AG08395 (cell line): ENCODE measurements around the gene CLEC10A.
"Not testable (repeated sequence)": the region's sequence is repeated elsewhere in the genome, so short reads cannot be mapped to it uniquely, and the experiment has no call there.

Experiments used
- DNase-seq: peaks from one replicate; pipeline ENCODE4 v3.0.0; 2012; ENCODE audit warnings: mixed read lengths, low spot score

The CLEC10A gene, protein sequence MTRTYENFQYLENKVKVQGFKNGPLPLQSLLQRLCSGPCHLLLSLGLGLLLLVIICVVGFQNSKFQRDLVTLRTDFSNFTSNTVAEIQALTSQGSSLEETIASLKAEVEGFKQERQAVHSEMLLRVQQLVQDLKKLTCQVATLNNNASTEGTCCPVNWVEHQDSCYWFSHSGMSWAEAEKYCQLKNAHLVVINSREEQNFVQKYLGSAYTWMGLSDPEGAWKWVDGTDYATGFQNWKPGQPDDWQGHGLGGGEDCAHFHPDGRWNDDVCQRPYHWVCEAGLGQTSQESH

DNA sequence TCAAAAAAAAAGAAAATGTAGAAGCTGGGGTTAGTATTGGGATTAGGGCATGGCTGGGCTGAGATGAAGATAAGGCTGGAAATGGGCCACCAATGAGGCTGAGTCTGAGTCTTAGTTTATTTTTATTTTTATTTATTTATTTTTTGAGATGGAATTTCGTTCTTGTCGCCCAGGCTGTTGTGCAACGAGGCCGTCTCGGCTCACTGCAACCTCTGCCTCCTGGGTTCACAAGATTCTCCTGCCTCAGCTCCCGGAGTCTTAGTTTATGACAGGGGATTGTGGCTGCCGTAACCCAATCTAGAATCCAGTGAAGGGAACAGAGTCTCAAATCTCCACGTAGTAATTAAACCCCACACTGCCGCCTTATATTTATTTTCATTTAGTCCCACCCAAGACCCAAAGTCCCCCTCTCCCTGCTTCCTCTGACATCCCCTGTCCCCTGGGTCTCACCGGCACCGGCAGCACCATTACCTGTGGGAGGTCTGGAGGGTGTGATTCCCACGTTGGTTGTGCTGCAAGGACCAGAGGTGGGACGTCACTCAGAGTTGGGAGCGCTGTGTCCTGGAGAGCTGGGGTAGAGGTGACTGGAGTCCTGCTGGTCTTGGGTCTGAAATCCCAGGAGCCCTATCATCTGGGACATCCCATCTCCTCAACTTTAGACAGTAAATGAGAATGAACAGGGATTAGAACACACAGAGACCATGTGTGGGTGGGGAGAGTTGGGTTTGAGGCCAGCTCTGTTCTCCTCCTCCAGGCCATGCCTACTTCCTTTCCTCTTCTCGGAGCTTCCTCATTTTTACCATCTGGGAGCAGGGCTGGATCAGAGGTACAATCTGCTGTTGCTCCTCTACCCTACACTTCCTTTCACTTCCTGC lies at the start of gene CLEC10A:
Gene CLEC10A, minus strand, starts transcription at position 671 of the 875 bp plus-strand sequence. CDS start 1,439 bp downstream, outside the sequence.
- DNase-seq: no peak

DNA sequence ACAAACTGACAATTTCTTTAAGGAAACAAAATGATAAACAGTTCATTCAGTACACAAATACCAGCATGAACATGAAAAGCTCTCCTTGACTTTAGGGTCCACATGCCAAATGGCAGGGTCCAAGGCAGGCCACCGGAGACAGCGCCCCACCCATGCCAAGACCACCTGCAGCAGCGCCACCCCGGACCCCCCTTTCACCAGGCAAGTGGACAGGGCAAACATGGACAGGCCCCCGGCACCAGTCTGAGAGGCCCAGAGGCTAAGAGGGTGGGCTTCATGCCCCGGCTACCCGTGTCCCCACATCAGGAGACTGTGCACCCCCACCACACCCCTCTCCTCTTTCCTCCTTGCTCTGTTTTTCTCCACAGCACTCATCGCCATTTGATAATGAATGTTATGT lies 49.3 kb upstream of the CLEC10A start:
- no peak for DNase-seq

DNA sequence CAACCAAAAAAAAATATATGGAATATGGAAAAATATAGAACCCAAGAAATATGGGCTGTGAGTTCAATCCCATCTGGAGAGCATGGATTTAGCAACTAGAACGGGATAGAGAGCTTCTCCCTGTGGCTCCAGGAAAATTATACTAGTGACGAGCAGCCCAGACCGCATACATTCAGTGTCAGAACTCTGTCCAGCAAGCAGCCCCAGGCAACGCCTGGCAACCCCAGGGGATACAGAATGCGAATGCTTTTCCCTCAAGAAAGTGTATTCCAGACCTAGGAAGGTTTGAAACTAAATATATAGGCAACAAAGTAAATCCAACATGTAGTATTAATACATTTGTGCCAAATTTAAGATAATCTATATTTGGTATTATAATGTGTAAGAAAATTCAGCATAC lies 48.1 kb upstream of the CLEC10A start:
- no peak for DNase-seq

DNA sequence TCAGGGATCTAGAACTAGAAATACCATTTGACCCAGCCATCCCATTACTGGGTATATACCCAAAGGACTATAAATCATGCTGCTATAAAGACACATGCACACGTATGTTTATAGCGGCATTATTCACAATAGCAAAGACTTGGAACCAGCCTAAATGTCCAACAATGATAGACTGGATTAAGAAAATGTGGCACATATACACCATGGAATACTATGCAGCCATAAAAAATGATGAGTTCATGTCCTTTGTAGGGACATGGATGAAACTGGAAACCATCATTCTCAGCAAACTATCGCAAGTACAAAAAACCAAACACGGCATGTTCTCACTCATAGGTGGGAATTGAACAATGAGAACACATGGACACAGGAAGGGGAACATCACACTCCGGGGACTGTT lies 47.5 kb upstream of the CLEC10A start:
- not testable (repeated sequence) for DNase-seq

DNA sequence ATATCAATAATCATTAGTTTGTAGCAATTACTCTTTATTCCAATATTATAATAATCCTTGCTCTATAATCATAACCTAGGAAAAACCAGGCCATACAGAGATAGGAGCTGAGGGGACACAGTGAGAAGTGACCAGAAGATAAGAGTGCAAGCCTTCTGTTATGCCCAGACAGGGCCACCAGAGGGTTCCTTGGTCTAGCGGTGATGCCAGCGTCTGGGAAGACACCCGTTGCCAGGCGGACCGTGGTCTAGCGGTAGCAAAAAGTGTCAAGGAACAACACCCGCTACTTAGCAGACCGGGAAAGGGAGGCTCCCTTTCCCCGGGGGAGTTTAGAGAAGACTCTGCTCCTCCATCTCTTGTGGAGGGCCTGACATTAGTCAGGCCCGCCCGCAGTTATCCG lies 46.3 kb upstream of the CLEC10A start:
- not testable (repeated sequence) for DNase-seq

DNA sequence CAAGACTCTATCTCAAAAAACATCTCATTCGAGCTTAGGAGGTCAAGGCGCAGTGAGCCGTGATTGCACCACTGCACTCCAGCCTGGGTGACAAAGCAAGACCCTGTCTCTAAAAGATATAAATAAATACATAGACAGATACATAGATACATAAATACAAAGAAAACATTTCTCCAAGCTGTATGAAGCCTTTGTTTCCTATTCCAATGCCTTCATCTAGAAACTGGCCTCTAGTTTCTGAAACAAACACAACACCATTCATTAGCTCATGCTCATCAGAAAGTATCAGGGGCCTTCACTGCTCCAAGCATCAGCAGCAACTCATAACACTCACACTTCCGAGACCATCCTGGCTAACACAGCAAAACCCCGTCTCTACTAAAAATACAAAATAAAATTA lies 44.9 kb upstream of the CLEC10A start:
- DNase-seq: no peak

DNA sequence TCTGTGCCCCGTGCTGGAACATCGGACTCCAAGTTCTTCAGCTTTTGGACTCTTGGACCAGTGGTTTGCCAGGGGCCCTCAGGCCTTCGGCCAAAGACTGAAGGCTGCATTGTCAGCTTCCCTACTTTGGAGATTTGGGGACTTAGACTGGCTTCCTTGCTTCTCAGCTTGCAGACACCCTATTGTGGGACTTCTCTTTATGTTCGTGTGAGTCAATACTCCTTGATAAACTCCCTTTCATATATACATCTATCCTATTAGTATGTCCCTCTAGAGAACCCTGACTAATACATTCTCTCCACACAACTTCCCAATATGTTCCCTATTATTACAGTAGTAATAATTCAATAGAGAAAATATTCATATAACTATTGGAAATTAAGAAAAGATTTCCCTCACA lies 43.8 kb upstream of the CLEC10A start:
- DNase-seq: no peak

DNA sequence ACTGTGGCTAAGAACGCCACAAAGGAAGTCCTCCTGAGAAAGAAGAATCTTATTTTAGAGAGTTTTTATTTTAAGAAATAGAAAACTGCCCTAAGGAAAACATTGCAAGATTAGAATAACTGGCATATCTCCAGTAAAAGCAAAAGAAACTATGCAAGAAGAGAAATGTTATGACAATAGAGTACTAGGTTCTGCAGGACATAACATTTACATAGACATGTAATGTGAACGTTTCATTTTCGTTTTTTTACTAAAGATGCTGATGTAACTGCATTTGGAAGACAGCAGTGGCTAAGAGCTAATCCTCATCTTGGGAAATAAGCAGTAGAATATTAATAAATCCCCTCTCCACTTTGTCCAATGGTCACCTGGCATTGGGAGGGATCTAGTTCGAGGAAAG lies 42.3 kb upstream of the CLEC10A start:
- no peak for DNase-seq

DNA sequence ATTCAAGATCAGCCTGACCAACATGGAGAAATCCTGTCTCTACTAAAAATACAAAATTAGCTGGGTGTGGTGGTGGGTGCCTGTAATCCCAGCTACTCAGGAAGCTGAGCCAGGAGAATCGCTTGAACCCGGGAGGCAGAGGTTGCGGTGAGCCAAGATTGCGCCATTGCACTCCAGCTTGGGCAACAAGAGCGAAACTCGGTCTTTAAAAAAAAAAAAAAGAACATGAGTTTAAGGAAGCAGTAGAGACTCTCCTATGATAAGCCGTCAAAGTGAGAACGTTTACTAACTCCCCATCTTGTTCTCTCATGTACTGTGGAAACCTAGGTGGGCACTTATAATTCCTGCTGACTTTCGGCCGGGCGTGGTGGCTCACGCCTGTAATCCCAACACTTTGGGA lies 40.6 kb upstream of the CLEC10A start:
- not testable (repeated sequence) for DNase-seq

DNA sequence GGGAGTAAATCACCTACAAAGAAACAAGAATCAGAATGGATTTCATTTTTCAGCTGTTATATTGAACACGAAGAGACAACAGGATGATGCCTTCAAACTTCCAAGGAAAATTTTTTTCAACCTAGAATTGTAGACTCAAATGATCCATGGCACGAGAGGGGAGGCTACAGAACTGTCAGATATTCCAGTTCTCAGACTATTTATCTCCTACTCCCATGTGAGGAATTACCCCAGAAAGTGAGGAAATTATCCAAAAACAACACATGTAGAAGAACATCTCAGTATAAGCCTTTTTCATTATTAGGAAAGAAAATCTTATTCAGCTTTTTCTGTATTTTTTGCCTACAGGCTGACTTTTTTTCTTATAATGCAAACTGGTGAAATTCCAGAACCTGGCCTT lies 40.1 kb upstream of the CLEC10A start:
- no peak for DNase-seq

DNA sequence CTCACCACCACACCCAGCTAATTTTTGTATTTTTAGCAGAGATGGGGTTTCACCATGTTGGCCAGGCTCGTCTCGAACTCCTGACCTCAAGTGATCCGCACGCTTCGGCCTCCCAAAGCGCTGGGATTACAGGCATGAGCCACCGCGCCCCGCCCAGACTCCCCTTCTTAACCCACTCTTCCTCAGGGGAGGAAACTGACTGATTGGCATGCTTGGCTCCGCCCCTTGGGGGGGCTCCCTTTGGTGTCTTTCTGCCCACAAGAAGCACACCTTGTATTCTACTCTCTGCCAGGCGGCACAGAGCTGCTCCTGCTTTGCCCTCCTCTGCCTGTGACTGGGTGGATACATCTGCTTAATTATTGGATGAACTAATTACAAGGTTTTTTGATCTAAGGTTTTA lies 39.3 kb upstream of the CLEC10A start:
- no peak for DNase-seq

DNA sequence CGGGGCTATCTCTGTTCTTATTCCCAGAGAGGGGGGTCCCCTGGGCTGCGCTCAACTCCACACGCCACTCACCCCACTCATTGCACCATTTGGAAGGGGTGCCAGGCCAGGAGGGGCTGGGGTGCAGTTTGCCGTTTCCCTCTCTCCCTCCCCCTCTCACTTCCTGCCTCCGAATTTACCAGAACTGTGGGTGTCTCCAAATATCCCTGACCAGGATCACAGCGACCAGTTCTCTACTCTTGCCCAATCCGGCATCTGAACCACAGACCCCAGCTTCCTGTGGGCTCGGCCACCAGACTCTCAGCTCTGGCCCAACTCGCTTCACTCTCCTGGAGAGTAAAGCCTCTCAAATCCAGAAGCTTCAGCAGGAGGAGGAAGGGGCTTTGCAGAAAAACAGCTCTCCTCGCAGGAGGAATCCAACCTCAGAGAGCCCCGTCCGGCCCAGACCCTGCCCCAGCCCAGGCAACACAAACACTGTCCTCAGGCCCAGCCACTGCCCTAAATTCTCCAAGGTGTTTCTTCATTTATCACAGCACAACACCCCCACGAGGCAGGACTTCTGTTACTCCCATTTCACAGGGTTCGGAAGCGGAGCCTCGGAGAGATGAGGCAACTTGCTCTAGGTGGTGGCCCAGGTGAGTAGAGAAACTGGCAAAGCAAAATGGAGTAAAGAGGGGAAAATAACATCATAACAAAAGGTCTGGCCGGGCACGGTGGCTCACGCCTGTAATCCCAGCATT lies 35.0 kb upstream of the CLEC10A start:
- no peak for DNase-seq

DNA sequence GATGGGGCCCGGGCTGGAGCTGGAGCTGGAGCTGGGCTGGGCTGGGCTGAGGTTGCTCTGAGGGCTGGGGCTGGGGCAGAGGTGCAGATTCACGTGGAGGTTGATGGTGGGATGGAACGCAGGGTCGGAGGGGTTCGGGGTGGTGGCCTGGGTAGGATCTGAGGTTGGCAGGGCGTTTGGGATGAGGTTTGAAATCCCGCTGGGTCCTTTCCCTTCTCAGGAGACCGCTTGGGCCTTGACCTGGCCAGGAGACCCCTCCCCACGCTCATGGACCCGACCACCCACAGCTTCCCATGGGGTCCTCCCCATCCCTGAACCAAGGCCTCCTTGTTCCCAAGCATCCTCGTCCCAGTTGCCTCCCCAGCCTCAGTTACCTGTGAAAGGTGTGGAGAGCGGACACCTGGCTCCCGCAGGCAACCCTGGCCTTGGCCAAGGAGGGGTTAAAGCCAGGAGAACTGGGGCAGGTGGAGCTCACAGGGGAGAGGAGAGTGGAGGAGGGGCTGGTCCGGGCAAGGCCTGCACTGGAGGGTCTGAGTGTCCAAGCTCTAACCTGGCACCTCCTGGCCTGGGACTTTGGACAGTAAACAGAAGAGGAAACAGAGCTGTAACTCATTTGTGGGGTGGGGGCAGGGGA lies 34.3 kb upstream of the CLEC10A start, which contains the start of gene ASGR2:
Gene ASGR2, minus strand, starts transcription at position 582 of the 634 bp plus-strand sequence. CDS start 582 bp downstream, outside the sequence.
- no peak for DNase-seq

DNA sequence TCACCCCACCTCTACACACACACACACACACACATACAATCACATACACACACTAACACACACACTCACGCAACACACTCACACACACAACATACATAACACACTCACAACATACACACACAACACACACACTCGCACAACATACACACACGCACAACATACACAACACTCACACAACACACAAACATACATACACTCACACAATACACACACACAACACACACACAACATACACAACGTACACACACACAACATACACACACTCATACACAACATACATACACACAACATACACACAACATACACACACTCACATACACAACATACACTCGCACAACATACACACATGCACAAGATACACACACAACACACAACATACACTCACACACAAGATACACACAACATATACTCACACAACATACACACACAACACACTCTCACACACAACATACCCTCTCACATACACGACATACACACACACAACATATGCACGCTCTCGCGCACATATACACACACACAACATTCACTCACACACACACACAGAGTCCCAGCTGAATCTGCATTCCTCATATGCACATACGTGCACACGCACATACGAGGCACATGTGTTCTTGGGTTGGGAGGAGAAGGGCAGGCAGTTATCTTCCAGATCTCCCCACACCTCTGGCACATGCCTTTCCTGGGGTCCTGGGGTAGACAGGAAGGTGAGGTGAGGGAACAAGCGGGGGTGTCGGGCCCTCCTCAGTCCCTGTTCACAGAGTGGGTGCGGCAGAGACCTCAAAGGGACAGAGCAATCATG lies 33.4 kb upstream of the CLEC10A start:
- no peak for DNase-seq

DNA sequence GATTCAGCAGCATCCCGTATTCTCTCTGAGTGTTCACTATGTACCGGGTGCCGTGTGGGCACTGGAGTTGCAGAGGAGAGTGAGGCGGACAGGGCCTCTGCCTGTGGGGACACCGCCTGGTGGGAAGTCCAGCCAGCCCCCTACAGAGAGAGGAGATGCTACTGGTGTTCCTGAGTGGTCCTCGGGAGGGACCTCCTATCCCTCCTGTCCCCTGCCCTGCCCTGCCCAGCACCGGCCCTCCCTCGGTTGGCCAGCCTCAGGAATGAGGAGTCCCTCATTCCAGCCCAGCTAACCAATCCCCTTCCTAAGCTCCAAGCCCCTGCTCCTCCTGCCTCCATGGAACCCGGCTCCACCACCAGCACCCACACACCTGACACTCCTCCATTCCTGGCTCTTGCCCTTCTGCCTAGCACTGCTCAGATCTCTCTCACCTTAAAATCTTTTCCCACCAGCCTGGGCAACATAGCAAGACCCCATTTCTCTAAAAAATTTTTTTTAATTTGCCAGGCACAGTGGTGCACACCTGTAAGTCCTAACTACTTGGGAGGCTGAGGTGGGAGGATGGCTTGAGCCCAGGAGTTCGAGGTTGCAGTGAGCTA lies 32.6 kb upstream of the CLEC10A start:
- DNase-seq: no peak

DNA sequence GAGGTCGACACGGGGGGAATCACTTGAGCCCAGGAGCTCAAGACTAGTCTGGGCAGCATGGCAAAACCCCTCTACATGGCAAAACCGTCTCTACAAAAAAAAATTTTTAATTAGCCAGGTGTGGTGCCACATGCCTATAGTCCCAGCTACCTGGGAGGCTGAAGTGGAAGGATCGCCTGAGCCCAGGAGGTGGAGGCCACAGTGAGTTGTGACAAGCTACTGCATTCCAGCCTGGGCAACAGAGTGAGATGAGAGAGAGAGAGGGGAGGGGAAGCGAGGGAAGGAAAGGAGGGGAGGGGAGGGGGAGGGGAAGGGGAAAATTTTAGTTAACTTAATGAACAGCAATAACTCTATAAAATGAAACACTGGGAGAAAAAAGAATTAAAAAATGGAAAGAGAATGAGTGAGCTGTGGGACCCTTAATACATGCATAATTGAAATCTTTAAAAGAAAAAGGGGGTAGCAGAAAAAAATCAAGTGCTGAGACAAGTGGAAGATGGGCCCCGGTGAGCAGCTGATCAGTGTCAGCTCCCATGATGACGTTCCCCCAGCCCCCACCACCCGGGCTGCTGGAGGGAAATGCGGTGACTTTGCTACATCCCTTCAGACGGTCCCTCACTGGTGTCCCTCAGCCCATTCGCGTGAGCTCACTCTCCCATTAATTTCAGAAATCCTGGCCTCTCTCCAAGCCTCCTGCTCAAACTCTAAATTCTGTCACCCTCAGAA lies 31.9 kb upstream of the CLEC10A start:
- no peak for DNase-seq

DNA sequence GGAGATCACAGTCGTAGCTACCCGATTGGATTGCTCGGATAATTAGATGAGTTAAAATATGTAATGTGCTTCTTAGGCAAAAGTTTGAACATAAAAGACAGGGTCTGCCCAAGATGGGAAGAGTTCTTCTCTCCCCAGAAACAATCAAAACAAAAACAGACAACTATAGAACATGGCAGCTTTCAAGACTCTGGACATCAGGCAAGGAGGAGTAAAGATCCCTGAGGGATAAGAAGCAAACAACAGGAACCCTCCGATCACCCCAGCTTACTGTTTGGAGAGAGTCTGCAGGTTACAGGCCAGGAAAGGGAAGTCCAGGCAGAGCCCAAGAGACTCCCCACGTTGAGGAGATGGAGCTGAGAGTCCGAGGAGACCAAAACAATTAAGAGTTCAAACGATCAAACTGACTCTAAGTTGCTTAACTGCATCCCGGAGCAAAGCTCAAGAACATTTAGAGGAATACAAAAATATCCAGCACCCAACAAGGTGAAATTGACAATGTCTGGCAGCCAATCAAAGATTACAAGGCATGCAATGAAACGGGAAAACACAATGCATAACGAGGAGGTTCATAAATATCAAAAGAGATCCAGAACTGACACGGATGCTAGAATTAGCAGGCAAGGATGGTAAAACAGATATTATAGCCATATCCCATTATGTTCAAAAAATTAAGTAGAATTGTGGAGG lies 30.7 kb upstream of the CLEC10A start:
- no peak for DNase-seq

DNA sequence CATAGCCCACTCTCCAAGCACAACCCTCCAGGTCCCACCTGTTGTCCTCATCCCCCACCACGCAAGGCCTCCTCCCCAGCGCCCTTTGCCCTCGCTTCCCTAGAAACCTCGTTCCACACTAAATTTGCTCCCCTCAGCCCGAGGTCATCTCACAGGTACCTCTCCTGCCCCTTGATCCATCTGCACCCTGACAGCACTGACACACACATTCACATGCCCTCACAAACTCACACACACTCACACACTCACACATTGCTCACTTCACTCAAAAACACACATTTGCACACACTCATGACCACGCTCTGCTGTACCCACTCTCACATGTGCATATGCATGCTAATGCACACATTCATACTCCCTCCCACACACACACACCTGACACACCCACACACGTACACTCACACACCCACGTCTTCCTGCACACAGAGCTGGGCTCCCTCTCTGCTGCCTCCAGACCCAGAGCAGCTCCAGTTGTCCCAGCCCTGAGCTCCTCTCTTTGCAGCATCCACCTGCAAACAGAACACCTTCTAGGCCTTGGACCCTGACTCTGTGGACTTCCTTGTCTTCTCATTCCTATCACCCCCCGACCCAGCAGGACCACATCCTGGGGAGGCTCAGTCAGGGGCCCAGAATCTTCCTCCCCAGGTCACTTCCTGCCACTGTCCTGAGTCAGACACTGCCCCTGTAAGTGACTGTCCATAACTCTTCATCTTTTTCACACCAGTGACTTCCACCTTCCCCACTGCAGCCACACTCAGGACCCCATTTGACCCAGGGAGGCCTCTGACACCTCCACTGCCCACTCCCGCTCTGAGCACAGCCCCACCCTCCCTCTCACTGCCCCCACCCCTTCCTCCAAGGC lies 29.6 kb upstream of the CLEC10A start:
- DNase-seq: no peak

DNA sequence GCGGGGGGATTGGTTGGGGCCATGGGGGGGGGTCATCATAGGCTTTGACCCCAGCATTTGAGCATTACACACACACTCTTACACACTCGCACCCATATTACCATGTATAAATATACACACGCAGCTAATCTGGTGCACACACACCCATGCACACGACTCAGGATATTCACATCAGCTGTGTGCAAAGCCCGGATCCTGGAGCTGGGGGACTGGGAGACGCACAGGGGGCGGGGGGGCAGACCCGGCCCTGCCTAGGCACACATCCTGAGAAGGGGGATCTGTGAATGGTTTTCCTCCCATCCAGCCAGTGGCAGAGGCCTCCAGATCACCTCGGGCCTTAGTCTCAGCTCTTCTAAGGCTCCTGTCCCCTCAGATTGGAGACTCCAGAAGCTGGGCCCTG lies 28.9 kb upstream of the CLEC10A start:
- no peak for DNase-seq
